ENCODE data around the gene MINDY4B. TPM values are rescaled to one million over a fixed set of nuclear protein-coding genes. Genes with fewer than 3 reads are reported as not detected.

Gene MINDY4B
- total and polyA plus RNA-seq, 4 donors, result not detected

- no peak for TF ChIP-seq EGR1 (IDR thresholded peaks at IDR 0.05; ENCODE audit: low read depth in 2 of 2)
- no peak for TF ChIP-seq NR2F2 (IDR thresholded peaks at IDR 0.05)
- no peak for TF ChIP-seq TAF1 (conservative IDR thresholded peaks at IDR 0.05)
- no peak for TF ChIP-seq ATF3 (IDR thresholded peaks at IDR 0.05)
- TF ChIP-seq CTCF (IDR thresholded peaks at IDR 0.05; ENCODE audit: low read depth, low read length, missing input control), result no peak
- TF ChIP-seq YY1 (IDR thresholded peaks at IDR 0.05), result no peak
- no peak for TF ChIP-seq FOXA2 (IDR thresholded peaks at IDR 0.05)
- TF ChIP-seq HNF4G (IDR thresholded peaks at IDR 0.05), result no peak
- no peak for TF ChIP-seq RAD21 (IDR thresholded peaks at IDR 0.05)
- TF ChIP-seq MAX (IDR thresholded peaks at IDR 0.05), result no peak
- no peak for TF ChIP-seq RXRA (IDR thresholded peaks at IDR 0.05)
- TF ChIP-seq FOXA1 (IDR thresholded peaks at IDR 0.05), result no peak
- TF ChIP-seq GABPA (IDR thresholded peaks at IDR 0.05 in 1 of 2, conservative IDR thresholded peaks at IDR 0.05 in 1 of 2), result no peak
- no peak for TF ChIP-seq HNF4A (conservative IDR thresholded peaks at IDR 0.05)
- TF ChIP-seq ZBTB33 (IDR thresholded peaks at IDR 0.05), result no peak
- no peak for TF ChIP-seq JUND (IDR thresholded peaks at IDR 0.05)
- TF ChIP-seq SP1 (IDR thresholded peaks at IDR 0.05), result no peak
- TF ChIP-seq REST (IDR thresholded peaks at IDR 0.05), result no peak
- Histone ChIP-seq H3K4me1 (ENCODE audit: control insufficient read depth in 4 of 4, insufficient read depth in 4 of 4, low read length in 3 of 4) (no peaks in the 10 kb centered on the region), H3K4me3 (ENCODE audit: low read depth in 1 of 3, low read length in 3 of 3) (no peak overlapping the region), H3K27ac (ENCODE audit: low read depth in 1 of 2, low read length in 2 of 2) (no peak overlapping the region), H3K27me3 (ENCODE audit: control insufficient read depth in 4 of 4, insufficient read depth in 4 of 4, low read length in 3 of 4) (peaks cover 0 to 2% (median 0%) of the 10 kb centered on the region in 4 donors), H3K9ac (ENCODE audit: low read depth in 1 of 2, low read length in 2 of 2) (no peak overlapping the region), H3K36me3 (ENCODE audit: control insufficient read depth in 4 of 4, insufficient read depth in 3 of 4, low read depth in 1 of 4, low read length in 3 of 4) (no peaks in the 10 kb centered on the region), H3K9me3 (ENCODE audit: control insufficient read depth in 4 of 4, low read length in 3 of 4) (no peaks in the 10 kb centered on the region)
- no peak for DNase-seq (ENCODE audit: low spot score)
- 80% methylated on average over 2 of the region's 2 CpGs for WGBS
Observed at GRCh38 chr3:150902988-150903387, 2.3 kb downstream of the MINDY4B start.
